ENCODE data around the gene LENEP. TPM values are rescaled to one million over a fixed set of nuclear protein-coding genes. Genes with fewer than 3 reads are reported as not detected.
A peak's percentile ranks its signal among the peaks of the same experiment; 100 is the strongest.

LENEP gene
- total and polyA plus RNA-seq, 2 of the 8 experiments (the other 6 are each of a cell fraction or from before 2014, with no cell fraction given) = 1.3 TPM; not detected in 1

DNA sequence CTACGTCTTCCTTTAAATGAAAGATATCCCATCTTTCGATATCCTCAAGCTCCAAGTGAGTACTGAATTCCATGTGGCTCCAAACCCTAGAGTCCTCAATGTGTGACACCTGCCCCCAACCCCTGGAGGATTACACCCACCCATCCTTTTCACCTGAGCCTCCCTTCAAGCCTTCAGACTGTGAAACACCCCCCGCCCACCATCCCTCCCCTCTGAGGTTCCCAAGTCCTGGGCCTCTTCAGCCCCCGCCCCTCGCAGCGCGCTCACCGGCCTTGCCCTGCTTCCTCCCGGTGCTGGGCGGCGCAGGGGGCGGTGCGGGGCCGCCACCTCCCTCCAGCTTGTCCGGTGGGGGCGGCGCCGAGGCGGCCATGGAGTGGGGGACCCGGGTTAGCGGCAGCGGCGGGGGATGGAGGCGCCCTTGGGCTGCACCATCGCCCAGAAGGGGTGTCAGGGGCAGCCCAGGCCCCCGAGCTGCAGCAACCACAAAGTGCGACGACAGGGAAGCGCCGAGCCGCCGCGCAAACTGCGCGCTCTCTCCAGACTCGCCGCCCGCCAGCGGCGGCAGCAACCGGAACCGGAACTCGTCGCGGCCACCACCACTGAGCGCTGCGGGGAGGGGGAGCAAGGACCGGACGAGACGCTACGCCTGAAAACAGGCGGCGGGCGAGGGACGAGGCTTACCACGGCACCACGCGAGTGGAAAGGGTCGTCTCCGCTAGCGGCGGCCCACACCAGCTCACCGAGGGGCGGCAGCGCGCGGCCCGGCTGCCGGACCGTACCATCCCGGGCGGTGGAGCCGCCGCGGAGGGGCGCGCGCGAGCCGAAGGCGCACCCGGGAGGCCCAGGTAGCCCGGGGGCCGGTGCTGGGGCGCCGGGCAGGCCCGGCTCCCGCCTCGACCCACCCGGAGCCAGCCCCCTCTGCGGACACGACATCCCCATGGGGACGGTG lies 31.9 kb upstream of the LENEP start, which contains the start of gene PYGO2 (continued):
- TF ChIP-seq CTBP2 (IDR thresholded peaks at IDR 0.05; ENCODE audit: borderline replicate concordance, insufficient read depth, insufficient read length, low read length) = no peak
- peak; percentile 19; the same call in 1 of the 2 replicates for TF ChIP-seq EGR1 (IDR thresholded peaks at IDR 0.05; ENCODE audit: borderline replicate concordance, low read depth, low read length)
- TF ChIP-seq SIRT6 (IDR thresholded peaks at IDR 0.05; ENCODE audit: low read length) = no peak
- TF ChIP-seq EZH2 (IDR thresholded peaks at IDR 0.05; ENCODE audit: low read depth, low read length, severe bottlenecking) = no peak
- TF ChIP-seq CHD7 (IDR thresholded peaks at IDR 0.05; ENCODE audit: insufficient replicate concordance, low read length) = no peak
- TF ChIP-seq FOSL1 (IDR thresholded peaks at IDR 0.05; ENCODE audit: insufficient read depth, low read depth, low read length) = no peak
- no peak for TF ChIP-seq SIX5 (IDR thresholded peaks at IDR 0.05; ENCODE audit: low read depth, low read length)
- TF ChIP-seq ZNF274 (IDR thresholded peaks at IDR 0.05; ENCODE audit: borderline replicate concordance, extremely low read depth, low read length) = no peak
- peak; percentile 92 for TF ChIP-seq POLR2AphosphoS5 (IDR thresholded peaks at IDR 0.05; ENCODE audit: low read depth, low read length)
